M059J (cell line): Measurements from ENCODE around the gene RGS9. TPM values are rescaled to one million over a fixed set of nuclear protein-coding genes. Genes with fewer than 3 reads are reported as not detected.

Experiments
- DNase-seq: peaks from one replicate; pipeline ENCODE4 v3.0.0-alpha.2; 2012; ENCODE audit warnings: low read depth
- total RNA-seq: library from RNA; depleted of rRNA; stranded (reverse); fragments of >200 nt; shearing (Covaris generic); gene quantifications from 2 replicates; pipeline ENCODE4 v1.2.3, GENCODE V29; 2014

Gene RGS9
- total RNA-seq, 1 experiment from 2014 or later = 5.4 TPM

DNA sequence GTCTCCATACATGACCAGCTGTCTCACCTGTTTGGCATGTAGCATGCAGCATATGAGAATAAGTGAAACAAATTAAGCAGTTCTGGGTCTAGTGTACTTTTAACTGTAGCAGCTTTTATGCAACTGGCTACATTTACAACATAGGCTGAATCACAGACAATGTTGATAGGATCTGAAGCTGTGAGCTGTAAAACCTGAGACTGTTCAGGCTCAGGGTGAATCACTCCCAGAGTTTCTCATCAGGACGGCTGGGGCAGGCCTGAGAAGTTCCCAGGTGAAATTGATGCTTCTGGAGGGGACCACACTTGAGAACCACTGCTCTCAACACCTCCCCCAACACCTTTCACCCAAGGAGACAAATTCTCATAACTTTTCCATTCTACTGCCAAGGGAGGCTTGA lies 70.3 kb downstream of the RGS9 start:
- peak; percentile 74 for DNase-seq

DNA sequence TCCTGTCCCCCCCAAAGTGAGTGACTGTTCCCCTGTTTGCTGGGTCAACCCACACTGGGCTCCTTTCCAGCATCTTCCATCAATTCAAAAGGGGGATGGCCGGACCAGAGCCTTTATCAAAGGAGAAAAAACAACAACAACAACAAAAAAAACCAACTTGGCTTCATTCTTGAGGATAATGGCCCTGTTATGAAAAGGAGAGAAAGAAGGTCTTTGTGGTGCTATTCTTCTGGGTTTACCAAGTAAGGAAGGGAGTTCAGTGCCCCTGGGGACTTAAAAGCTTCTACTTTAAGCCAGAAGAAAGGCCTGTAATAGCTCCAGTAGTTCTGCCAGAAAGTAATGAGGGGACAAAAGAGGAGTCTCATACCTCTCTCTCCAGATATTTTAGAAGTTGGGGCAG lies 71.5 kb downstream of the RGS9 start:
- no peak for DNase-seq

DNA sequence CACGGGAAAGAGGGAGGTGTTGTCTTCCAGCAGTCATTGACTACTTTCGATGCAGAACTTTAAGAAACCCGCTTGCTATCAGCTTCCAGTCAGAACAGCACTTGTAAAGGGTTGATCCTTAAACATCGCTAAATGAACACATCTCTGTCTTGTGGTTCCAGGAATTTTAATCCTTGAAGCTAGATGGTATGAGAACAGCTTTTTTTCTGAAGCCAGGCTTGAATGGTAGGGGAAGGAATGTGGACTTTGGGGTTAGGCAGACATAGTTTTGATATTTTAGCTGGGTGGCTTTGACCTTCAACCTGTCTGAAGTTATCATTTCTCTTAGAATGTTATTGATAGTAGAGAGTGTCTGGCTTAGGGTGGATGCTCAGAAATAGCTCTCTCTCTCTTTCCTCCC lies 81.1 kb downstream of the RGS9 start:
- DNase-seq = no peak

DNA sequence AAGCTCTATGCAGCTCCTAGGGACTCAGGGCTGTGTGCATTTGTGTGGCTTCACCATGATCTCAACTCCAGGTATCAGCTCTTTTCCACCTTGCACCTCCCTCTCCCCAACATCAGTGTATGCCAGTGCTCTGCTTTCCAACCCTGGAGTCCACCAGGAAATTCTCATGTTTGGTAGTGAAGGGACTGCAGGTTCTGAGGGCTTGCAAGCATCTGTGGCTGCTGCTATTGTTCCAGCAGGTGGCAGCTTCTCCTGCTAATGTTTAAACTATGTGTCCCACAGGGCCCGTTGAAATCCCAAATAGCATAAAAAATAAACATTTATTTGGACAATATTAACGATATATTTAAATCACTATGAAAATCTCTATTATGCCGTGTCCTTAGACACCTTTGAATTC lies 82.0 kb downstream of the RGS9 start:
- DNase-seq = no peak

DNA sequence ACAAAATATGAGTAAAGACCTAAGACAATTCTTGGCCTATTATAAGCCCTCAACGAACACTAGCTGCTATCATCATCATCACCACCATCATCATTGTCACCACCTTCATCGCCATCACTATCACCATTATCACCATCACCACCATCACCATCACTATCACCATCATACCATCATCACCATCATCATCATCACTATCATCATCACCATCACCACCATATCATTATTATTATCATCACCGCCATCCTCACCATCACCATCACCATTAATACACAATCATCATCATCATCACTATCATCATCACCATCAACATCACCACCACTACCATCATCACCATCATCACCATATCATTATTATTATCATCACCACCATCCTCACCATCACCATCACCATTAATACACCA lies 82.5 kb downstream of the RGS9 start:
- DNase-seq = no peak

DNA sequence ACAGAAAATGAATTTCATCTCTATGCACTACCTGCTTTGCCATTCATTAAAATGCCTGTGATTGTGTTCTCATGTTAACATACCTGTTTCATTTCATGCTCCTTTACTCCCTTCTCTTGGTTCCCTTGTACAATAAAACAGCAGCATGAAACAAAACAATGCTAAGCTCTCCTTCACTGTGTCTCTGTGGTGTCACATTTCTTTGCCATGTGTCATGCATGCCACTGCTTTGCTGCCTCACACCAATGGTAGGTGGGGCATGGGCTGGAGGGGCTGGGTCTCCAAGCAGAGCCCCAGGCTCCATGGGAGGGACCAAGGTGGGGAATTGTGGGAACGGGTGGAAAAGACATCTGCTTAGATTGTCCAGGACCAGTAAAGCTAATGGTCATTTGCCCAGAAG lies 83.6 kb downstream of the RGS9 start:
- DNase-seq = peak; percentile 80

DNA sequence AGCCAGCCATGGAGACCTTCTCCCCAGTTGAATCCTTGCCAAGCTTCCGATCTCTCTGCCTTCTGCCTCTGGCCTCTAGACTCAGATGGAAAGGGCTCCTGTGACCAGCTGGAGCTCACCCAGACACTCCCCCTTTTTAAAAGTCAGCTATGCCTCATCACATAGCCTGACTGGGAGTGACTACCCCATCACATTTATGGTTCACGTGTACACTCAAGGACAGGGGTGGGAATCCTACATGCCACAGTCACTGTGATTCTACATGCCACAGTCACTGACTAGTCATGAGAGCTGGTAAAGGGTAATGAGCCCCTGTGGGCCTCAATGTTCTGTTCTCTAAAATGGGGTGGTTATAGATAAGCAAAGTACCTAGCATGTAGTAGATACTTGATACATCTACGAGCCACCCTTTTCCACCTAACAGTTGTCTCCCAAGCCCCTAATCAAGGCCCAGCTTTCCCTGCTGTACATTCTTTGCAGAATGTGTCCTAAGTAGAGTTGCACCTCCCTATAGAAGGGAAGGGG lies 85.1 kb downstream of the RGS9 start:
- peak; percentile 60 for DNase-seq

DNA sequence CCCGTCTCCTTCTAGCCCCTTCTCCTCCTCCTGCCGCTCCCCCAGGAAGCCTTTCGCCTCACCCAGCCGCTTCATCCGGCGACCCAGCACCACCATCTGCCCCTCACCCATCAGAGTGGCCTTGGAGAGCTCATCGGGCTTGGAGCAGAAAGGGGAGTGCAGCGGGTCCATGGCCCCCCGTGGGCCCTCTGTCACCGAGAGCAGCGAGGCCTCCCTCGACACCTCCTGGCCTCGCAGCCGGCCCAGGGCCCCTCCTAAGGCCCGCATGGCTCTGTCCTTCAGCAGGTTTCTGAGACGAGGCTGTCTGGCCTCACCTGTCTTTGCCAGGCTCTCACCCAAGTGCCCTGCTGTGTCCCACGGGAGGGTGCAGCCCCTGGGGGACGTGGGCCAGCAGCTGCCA lies 87.9 kb downstream of the RGS9 start:
- no peak for DNase-seq

DNA sequence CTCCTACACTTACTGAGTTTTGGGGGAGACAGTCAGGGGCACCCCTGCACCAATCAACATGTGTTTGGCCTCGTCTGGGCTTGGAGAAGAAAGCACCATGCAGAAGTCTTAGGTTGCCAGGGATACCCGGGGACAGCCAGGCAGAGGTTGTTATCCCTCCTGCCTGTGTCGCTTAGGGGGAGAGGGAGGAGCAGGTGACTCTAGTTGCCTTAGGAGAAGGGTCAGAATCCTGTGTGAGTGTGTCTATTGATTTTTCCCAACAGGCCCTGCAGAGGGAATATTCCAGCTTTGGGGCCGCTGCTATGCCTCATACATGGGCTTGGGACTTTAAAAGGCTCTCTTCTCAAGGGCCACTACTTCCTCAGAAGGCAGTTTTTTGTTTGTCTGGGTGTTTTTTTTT lies 89.1 kb downstream of the RGS9 start:
- DNase-seq = no peak

DNA sequence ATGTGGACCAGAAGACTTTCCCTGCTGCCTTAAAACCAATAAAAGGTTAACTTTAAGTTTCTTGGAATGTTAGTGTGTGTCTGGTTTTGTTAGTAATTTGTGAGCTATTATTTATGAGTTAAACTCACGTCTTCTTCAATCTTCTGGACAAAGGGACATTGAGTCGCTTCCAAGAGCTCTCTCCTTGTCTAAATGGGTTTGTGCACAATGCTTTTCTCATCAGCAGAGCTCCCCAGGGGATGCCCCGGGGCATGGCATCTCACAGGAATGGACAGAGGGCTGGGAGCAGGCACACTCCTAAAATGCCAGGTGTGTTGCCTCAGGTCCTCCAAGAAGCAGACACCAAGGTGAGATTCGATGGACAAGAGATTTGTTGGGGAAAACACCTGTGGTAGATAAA lies 90.5 kb downstream of the RGS9 start:
- peak; percentile 28 for DNase-seq

DNA sequence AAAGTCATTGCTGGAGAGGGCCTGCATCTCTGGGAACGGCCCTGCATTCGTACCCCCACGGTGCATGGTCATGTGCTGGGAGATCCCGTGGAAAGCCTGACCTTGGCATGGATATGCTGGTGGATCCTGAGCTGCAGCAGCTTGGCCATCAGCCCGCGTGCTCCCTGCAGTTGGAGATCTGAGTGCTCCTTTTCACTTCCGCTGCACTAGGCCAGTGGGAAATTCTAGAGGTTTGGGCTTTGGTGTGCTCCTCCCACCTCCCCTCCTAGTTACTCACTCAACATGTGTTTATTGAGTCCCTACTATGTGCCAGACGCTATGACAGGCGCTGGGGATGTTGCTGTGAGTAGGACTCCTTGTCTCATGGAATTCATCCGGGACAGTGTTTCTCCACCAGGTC lies 91.1 kb downstream of the RGS9 start:
- DNase-seq = no peak

DNA sequence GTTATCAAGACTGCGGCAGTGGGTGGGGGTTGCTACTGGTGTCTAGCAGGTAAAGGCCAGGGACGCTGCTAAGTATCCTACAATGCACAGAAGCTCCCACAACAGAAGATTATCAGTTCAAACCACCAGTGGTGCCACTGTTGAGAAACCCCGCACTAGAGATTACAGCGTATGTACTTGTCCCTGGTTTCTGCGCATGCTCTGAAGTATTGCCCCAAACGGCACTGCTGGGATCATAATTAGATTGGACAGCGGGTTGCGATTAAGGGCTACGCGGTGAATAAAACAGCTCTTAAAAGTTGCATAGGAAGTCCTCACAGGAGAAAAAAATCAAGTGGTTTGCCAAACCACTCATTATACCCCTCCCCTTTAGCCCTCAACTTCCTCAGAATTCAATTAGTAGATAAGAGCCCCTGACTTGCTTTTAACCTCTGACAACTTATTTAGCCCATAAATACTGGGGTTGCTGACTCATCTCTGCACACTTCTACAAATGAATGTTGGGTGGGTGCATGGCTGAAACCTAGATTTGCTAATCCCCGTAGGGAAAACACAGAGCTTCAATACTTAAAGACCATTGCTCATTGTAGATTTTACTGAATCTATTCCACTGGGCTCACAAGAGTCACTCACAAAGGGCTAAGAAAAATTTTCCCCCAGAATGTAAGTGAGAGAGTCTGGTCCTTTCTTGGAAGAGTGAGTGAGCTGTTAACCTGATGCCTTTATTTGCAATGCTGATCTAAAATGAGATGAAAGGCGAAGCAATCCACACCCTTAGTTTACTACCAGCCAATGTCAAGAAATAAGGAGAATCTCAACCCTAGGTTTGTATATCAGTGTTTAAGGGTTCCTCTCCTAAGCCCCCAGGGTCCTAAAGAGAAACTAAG lies 91.8 kb downstream of the RGS9 start:
- DNase-seq = peak; percentile 92

DNA sequence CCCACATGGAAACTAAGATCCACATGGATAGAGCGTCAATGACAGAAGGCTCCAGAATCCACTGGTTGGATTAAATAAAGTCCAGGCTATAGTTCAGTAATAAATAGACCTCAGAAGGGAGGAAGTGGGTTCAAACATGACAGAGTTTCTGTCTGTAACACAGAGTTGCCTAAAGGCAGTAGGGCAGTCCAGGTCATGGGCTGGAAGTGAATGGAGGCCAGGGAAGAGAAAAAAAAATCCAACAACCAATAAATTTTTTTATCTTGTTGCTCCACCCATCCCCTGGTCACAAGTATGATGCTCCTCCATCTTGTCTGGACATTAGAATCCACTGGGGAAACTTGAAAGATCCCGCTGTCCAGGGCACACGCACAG lies 92.4 kb downstream of the RGS9 start:
- peak; percentile 66 for DNase-seq

DNA sequence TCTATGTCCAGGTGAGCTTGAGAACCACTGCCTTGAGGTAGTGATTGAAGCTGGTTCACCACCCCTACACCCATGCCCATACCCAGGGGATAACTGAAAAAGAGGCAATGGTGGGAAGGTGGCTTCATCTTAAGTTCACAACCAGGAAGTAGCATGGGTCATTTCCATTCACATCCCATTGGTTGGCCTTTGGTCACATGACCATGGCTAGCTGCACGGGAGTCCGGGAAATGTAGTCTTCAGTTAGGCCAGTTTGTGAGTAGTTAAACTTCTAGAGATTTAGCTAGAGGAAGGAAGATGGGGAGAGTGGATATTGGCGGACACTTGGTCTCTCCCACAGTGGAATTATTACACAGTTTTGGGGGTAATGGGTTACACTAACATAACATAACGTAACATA lies 92.9 kb downstream of the RGS9 start:
- DNase-seq = peak; percentile 31

DNA sequence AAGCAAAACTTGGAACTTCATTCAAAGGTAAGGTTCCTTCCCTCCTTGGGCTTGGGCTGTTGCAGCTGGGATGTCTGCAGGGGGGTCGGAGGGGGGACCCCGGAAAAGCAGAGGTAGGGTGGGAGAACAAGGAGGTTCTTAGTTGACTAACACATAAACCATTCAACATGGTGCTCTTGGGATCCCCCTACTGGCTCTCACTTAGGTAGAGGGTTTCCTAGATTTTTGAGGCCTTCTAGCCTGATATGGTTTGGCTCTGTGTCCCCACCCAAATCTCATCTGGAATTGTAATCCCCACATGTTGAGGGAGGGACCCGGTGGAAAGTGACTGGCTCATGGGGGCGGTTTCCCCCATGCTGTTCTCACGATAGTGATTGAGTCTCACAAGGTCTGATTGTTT lies 93.9 kb downstream of the RGS9 start:
- DNase-seq = no peak

DNA sequence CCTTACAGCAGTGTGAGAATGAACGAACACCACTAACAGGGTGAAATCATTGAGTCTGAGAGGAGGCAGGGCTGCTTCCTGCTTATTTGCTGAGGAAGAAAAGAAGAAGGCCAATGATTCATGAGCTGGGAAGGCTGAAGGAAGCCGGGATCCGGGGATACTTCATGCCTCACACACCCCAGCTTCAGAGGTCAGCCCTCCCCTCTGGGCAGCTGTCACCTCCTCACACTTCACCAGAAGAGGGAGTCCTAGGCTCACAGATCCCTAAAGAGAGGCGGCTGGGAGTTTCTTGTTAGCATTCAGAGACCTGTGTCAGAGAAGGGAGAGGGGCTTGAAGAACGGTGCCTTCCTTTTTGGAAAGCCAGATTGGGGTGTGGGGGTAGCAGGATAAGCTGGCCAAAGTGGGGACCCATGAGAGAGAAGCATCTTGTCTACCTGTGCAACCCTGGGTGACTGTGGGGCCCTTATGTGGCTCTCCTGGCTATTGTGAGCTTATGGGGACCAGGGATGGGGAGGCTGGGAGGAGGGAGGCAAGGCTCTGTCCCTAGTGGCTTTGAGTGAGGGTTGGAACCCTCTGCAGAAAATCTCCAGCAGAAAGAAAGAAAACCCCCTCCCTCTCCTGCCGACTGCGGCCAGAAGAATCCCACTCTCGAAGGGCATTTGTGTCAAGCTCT lies 94.6 kb downstream of the RGS9 start:
- peak; percentile 88 for DNase-seq

DNA sequence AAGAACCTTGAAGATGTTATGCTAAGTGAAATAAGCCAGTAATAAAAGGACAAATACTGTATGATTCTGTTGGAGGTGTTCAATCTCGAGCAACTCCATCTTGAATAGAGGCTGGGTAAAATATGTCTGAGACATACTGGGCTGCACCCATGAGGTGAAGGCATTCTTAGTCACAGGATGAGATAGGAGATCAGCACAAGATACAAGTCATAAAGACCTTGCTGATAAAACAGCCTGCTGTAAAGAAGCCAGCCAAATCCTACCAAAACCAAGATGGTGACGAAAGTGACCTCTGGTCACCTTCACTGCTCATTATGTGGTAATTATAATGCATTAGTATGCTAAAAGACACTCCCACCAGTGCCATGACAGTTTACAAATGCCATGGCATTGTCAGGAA lies 98.1 kb downstream of the RGS9 start:
- peak; percentile 81 for DNase-seq

DNA sequence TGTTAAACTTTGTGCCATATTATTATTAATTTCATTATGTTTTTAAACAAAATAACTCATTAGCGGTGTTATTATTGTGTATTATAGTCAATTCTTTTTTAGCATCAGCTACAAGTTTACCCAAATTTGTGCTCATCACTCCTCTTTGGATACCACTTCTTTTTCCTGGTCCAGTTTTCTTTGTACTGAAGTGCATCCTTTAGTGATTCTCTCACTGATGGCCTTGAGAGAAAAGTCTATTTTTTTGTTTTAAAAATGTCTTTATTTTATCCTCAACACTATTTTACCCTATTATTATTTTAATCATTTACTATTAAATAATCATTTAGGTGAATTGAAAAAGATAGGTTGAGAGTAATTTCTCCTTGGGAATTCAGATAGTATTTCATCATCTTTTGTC lies 99.2 kb downstream of the RGS9 start:
- DNase-seq = no peak

DNA sequence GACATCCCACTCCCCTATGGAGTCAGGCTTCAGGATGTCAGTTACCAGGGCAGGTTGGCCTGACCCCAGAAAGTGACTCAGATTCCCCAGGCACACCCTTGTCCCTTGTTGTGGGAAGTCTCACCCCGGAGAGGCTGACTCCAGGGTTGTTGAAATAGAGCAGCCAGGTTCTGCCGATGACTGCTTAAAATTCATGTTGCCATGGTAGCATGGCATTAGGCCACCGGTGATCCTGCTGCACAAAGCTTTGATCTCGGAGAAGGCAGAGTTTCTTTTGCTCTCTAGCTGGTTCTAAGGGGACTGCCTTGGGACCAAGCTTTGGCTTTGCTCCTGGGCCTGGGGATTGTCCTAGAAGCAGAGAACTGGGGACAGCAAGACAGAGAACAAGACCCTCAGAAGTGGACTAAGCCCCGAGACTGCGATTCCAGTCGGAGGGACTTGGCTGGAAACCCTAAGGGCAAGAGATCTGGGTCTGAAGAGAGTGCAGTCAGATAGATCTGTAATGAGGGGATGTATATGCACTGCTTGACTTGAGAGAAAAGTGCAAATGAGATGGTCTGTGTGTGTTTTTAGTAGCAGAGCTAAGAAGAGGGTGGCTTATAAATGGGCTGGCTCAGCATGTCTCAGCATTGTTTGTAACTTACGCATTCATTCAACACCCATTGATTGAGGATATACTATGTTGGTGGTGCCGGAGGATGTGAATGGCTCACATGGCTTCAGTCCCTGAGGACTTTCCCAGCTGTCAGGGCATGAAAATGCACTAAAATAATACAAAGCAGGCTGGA lies 106.9 kb downstream of the RGS9 start:
- peak; percentile 93 for DNase-seq

DNA sequence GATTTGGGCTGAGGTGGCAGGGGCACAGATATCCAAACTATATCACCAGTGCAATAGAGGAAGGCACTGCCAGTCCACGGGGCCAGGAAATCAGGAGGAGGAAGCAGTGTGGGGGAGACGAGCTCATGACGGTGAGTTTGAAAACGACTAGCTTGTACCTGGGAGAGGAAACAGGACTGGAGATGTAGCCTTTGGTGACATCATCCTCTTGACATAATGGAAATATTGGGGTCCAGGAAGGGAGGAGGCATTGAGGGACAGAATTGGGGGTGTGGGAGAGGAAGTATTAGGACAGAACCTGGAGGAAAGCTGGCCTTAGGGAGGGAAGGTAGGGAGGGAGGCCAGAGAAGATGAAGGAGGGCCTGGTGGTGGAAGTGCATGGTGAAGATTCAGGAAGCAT lies 109.1 kb downstream of the RGS9 start:
- no peak for DNase-seq

DNA sequence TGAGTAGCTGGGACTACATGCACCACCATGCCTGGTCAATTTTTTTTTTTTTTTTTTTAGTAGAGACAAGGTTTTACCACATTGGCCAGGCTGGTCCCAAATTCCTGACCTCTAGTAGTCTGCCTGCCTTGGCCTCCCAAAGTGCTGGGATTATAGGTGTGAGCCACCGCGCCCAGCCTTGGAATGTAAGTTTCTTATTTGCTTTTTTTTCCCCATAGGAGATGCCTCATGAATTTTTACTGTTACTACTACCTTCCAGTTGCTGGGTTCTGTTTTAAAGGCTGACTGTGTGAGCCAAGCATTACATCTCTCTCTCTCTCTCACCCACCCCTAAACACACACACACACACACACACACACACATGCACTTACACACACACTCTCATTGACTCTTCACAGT lies 112.6 kb downstream of the RGS9 start:
- no peak for DNase-seq

DNA sequence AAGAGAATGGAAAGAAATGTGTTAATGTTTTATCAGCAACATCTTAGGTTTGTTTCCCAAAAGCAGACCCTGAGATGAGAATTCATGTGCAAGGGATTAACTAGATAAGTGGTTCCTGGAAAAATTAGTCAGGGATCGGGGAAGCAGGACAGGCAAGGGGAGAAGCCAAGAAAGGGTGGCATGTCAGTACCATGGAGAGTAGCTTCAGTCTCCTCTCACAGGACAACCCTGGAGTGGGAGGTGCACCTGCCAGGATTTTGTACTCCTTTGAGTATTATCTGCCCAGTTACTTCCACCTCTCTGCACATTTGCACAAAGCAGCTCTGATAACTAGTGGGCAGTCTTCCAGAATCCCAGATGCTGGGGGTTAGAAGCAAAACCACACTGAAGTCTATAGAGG lies 117.0 kb downstream of the RGS9 start:
- peak; percentile 39 for DNase-seq
